Thoracic aorta (tissue), 2 donors: ENCODE results near the gene VPS35L. TPM values are rescaled to one million over a fixed set of nuclear protein-coding genes. Genes with fewer than 3 reads are reported as not detected.

ENCODE experiments used
- ATAC-seq: fragments of 150-250 bp; one replicate; pipeline ENCODE4 v1.8.0; 2017; ENCODE audit warnings: low read depth; ENCODE audit not compliant: insufficient number of reproducible peaks, low FRiP score
- DNase-seq: peaks from one replicate; pipeline ENCODE4 v3.0.0-alpha.2; 2020; ENCODE audit warnings: low spot score
- H3K27ac ChIP-seq, 2 donors: fragments of 200-600 bp; sonication (generic); 1 replicate in 1 of 2; 2 replicates in 1 of 2; pipeline ENCODE4 v1.5.1; 2016; ENCODE audit warnings: mild to moderate bottlenecking in 2 of 2, moderate library complexity in 2 of 2
- H3K27me3 ChIP-seq: fragments of 200-600 bp; sonication (generic); replicated peaks from 2 replicates; pipeline ENCODE4 v1.6.0; 2016; ENCODE audit warnings: mild to moderate bottlenecking; ENCODE audit not compliant: insufficient read depth
- H3K36me3 ChIP-seq: fragments of 200-600 bp; sonication (generic); one replicate; pipeline ENCODE4 v1.5.1; 2016
- H3K4me1 ChIP-seq, 2 donors: fragments of 200-600 bp; sonication (generic); 1 replicate in 1 of 2; 2 replicates in 1 of 2; pipeline versions ENCODE4 v1.5.1 to v1.6.0; 2016; ENCODE audit warnings: low read depth in 2 of 2, mild to moderate bottlenecking in 1 of 2; ENCODE audit not compliant: control insufficient read depth in 1 of 2
- H3K4me3 ChIP-seq: fragments of 200-600 bp; sonication (generic); 2 replicates; pipeline ENCODE4 v1.5.1; 2016; ENCODE audit warnings: mild to moderate bottlenecking
- H3K9me3 ChIP-seq: fragments of 200-600 bp; sonication (generic); 2 replicates; pipeline ENCODE4 v1.5.1; 2016
- total RNA-seq, 2 donors: library from RNA; depleted of rRNA; stranded (reverse); fragments of >200 nt; gene quantifications; one replicate each; pipeline versions ENCODE4 v1.1.0 to v1.2.3, GENCODE V29; 2016
- TF ChIP-seq, protein P1 (sequence below): fragments of 200-600 bp; sonication (generic); IDR thresholded peaks from one replicate; pipeline ENCODE4 v1.5.1; 2019; ENCODE audit warnings: antibody characterized with exemption

Gene VPS35L
- total RNA-seq, 2 donors from 2014 or later: 38.2 to 41.6 TPM

DNA sequence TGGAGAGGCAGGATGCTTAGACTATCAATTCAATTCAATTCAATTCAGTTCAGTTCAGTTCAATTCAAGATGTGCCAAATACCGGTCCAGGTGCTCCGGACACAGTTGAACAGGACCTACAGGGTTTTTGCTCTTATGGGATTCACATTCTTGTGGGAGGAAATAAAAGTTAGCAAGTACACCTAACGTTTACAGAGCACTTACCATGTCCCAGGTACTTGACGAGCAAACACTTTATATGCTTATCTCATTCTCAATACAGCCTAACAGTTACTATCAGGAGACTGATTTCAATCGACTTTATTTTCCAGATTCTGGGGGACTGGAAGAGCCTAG is 33.1 kb upstream of the VPS35L start:
- peak overlapping the region; percentile 83 for H3K4me3 ChIP-seq
- no peaks in the 10 kb centered on the region for H3K9me3 ChIP-seq
- no peaks in the 10 kb centered on the region for H3K27me3 ChIP-seq
- TF ChIP-seq, protein P1, sequence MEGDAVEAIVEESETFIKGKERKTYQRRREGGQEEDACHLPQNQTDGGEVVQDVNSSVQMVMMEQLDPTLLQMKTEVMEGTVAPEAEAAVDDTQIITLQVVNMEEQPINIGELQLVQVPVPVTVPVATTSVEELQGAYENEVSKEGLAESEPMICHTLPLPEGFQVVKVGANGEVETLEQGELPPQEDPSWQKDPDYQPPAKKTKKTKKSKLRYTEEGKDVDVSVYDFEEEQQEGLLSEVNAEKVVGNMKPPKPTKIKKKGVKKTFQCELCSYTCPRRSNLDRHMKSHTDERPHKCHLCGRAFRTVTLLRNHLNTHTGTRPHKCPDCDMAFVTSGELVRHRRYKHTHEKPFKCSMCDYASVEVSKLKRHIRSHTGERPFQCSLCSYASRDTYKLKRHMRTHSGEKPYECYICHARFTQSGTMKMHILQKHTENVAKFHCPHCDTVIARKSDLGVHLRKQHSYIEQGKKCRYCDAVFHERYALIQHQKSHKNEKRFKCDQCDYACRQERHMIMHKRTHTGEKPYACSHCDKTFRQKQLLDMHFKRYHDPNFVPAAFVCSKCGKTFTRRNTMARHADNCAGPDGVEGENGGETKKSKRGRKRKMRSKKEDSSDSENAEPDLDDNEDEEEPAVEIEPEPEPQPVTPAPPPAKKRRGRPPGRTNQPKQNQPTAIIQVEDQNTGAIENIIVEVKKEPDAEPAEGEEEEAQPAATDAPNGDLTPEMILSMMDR: no peak
- no peaks in the 10 kb centered on the region for H3K36me3 ChIP-seq
- H3K27ac ChIP-seq: peak overlapping the region; percentile 85 to 90
- ATAC-seq (no peak), DNase-seq (no peak)
- H3K4me1 ChIP-seq: peaks cover 23 to 52% of the 10 kb centered on the region in 2 donors

DNA sequence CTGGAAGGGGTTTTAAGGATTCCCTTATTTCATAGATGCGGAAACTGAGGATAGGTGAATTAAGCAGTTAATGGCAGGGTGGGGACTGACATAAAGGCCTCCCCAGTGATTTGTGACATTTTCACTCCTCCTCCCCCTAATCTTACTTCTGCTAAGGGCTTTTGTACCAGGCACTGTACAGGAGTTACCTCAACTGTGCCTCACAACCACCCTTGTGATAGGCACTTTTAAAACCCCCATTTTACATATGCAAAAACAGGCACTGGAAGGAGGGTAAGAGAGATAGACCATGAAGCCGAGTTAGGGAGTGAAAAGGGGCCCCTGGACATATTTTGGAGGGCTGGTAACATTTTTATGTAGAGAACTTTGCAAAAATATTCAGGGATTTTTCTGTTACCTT is 32.7 kb upstream of the VPS35L start:
- no peaks in the 10 kb centered on the region for H3K9me3 ChIP-seq
- ATAC-seq: no peak
- H3K27ac ChIP-seq: peak overlapping the region; percentile 85 to 90
- peaks cover 23 to 48% of the 10 kb centered on the region in 2 donors for H3K4me1 ChIP-seq
- no peak for DNase-seq
- no peak overlapping the region for H3K4me3 ChIP-seq
- no peaks in the 10 kb centered on the region for H3K36me3 ChIP-seq
- H3K27me3 ChIP-seq: no peaks in the 10 kb centered on the region
- TF ChIP-seq, protein P1: no peak

DNA sequence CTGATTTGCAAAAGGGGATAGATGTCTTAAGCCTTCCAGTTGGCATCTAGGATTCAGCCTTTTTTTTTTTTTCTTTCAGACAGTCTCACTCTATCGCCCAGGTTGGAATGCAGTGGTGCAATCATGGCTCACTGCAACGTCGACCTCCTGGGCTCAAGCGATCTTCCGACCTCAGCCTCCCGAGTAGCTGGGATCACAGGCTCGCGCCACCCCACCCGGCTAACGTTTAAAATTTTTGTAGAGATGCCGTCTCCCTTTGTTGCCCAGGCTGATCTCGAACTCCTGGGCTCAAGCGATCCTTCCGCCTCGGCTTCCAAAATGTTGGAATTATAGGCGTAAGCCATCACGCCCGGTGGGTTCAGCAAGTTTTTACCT is 32.3 kb upstream of the VPS35L start:
- no peak for ATAC-seq
- Histone ChIP-seq H3K9me3 (no peaks in the 10 kb centered on the region), H3K27me3 (no peaks in the 10 kb centered on the region), H3K27ac (no peak overlapping the region), H3K36me3 (no peaks in the 10 kb centered on the region), H3K4me3 (peak overlapping the region; percentile 77), H3K4me1 (peaks cover 23 to 45% of the 10 kb centered on the region in 2 donors)
- DNase-seq: no peak
- TF ChIP-seq, protein P1: no peak

DNA sequence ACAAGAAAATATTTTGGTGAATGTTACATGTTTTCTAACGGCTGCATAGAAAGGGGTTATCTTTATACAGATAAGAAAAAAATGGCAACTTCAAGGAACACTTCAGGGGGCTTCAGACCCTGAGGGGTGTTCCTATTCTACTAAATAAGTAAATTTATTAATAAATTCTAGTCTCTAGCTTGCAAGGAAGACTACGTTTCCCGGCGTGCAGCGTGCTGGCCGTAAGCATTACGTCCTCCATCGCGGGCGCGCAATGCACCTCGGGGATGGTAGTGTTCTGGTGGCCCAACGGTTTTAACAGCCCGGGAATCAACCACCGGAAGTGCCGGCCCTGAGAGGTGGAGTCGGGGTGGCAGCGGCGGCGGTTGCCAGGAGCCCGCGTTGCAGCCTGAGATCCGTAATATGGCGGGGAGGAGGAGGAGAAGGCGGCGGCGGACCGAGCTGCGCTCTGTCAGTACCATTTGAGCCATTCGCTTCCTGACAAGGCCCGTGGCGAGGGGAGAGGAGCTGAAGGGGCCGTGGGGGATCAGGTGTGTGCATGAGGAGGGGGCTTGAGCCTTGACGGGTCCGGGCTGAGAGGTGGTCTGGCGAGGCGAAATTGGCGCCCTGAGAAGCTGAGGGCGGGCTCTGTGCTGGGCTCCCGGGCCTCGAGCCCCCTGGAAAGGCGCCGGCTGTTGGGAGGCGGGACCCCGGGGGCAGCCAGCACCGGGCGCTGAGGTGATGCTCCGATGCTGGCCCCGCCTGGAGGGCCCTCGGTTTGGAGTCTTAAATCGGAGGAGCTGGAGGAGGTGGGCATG is 31.7 kb upstream of the VPS35L start, which contains the start of gene CCP110:
Gene CCP110 (plus strand): TSS at position 384 of the 797 bp plus-strand sequence. CDS start 3,940 bp downstream, outside the sequence.
- TF ChIP-seq, protein P1: no peak
- peaks cover 4% of the 10 kb centered on the region for H3K36me3 ChIP-seq
- H3K4me3 ChIP-seq: peak within 1 kb of the TSS; percentile 77
- peak within 1 kb of the TSS; percentile 43 to 54 for H3K27ac ChIP-seq
- H3K27me3 ChIP-seq: no peaks in the 10 kb centered on the region
- no peaks in the 10 kb centered on the region for H3K9me3 ChIP-seq
- peak; percentile 93 for DNase-seq
- peaks cover 23 to 45% of the 10 kb centered on the region in 2 donors for H3K4me1 ChIP-seq
- ATAC-seq: no peak

DNA sequence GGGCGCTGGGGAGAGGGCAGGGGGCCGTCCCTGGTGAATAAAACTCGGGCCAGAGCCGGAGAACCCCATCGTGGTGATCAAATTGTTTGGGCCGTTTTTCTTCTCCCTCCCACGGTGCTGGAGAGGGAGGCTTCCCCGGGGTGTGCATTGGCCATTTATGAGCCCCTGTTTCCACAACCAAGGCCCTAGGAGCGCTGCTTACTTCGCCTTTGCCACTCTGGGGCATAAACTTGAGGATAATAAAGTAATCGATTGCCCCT is 31.2 kb upstream of the VPS35L start:
- ATAC-seq (no peak), DNase-seq (no peak)
- TF ChIP-seq, protein P1: no peak
- peaks cover 7% of the 10 kb centered on the region for H3K36me3 ChIP-seq
- no peaks in the 10 kb centered on the region for H3K27me3 ChIP-seq
- peak overlapping the region; percentile 77 for H3K4me3 ChIP-seq
- H3K9me3 ChIP-seq: no peaks in the 10 kb centered on the region
- peaks cover 23 to 45% of the 10 kb centered on the region in 2 donors for H3K4me1 ChIP-seq
- H3K27ac ChIP-seq: peak overlapping the region; percentile 43 to 54
